Measurements from ENCODE around the gene ELAVL2.

ELAVL2 gene

DNA sequence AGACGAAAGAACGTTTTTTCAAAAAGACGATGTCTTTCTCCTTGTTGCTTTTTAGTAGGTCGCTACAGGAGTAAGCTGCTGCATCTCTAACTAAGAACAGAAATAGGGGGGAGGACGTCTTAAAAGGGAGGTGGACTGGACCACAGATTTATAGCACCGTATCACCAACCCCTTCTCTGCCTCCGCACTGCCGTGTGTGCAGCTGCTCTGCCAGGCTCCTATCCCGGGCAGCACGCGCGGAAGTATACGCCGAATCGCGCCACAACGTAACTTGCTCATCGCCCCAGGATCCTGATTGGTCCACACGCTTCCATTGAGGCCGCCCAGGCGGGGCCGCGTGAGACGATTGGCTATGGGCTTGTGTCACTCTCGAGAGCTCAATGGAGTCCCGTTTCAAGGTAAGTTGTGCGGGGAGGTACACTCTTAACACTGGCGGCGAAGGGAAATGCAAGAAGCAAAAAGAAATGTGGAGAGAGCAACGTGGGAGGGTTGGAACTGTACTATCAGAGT, at the start of gene ELAVL2:
ELAVL2 (minus strand) TSS at position 121 of the 510 bp plus-strand sequence. CDS start 64,006 bp downstream, outside the sequence.
- peak; percentile 70 for DNase-seq

DNA sequence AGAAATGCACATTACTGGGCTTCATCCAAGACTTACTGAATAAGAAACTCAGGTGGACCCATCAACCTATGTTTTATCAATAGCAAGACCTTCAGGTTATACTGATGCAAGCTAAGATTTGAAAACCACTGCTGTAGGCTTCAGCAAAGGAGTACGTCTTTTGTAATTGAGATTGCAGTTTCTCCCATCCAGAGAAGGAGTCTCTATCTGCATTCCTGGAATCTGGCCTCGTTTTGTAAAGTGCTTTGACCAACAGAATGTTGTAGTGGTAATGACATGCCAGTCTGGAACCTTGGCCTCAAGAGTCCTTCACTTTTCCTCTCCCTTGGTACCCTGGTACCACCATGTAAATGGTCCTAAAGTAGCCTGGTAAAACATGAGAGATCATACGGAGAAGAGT, 32.2 kb upstream of the ELAVL2 start:
- DNase-seq: no peak

- DNase-seq: no peak
These were observed 30.0 kb upstream of the ELAVL2 start for GRCh38 chr9:23855873-23856604.

GRCh38 chr9:23850690-23851629, 24.9 kb upstream of the ELAVL2 start:
- DNase-seq: peak; percentile 26

DNA sequence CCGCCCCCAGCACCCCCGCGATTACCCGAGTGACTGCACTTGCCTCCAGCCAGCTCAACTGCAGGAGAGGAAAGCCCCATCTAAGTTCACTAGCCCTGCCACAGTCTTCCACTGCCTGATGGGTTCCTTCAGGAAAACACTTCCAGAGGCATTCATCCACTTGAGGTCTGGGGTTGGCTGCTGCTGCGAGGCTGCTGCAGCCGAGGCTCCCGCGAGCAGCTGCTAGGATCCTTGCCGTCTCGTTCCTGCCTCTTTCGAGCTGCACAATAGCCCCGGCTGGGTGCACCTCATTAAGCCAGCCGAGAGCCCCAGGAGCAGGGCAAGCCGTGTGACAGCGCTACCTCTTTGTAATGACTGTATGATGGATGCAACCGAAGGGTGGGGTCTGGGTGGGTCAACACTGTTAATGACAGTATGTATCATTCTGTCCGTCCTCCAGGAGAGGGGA, 24.2 kb upstream of the ELAVL2 start:
- peak; percentile 49 for DNase-seq

- no peak for DNase-seq
These were observed 23.5 kb upstream of the ELAVL2 start for GRCh38 chr9:23849379-23850035.

GRCh38 chr9:23842565-23843129, 16.6 kb upstream of the ELAVL2 start:
- no peak for DNase-seq

- DNase-seq: no peak
These were observed 15.3 kb upstream of the ELAVL2 start for GRCh38 chr9:23841304-23841703.

GRCh38 chr9:23837038-23837437, 11.0 kb upstream of the ELAVL2 start:
- DNase-seq: no peak

- DNase-seq: no peak
These were observed 5.1 kb upstream of the ELAVL2 start for GRCh38 chr9:23830929-23831730.

DNA sequence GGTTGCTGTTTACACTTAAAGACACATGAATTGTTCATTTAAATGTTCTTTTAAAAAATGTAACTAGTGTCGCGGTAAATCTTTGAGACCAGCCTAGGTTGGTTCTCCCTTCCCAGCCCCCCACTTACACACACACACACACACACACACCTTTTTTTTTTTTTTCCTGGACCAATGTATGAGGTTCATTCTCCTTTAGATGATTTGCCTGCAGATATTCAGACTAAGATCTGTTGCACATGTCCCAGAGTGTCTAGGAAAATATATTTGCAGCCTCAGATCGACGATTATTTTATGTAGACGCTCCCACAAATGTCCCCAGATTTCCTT, 4.4 kb upstream of the ELAVL2 start:
- no peak for DNase-seq

DNA sequence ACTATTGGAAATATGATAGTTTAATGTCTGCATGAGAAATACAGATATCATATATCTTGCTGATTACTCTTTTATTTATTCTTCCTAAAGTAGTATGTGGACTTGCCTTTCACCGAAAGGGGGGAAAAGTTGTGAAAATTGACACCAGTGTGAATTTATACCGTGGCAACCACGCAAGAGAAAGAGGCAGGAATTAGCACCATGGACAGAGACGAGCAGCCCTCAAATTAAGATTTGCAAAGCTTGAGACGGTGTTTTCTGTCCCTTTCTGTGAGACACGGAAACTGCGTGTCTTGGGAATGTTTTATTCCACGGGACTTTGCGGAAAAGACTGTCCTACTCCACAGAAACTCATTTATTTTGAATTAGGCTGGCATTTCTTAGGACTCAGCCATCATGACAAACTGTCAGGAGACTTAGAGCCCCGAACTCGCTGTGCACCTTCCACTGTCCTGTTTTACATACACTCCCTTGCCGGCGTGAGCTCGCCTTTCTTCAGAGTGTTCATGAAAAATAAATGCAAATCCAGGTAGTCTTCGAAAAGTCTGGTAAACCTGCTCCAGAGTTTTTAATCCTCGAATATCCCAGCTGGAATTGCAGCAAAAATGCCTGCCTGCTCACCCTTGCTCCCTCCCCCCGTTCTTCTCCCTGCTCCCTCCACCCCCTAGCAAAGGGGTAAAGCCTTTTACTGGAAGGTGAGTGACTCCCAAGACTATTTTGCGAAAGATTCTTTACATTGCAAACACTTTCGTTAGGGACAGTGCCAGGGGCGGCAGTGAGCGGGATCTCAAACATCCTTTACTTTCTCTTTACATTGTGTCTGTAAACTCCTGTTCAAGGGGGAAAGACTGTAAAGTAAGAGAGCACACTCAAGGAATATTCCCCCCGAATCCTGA, 3.8 kb upstream of the ELAVL2 start:
- DNase-seq: no peak

- DNase-seq: no peak
These were observed 340 bp downstream of the ELAVL2 start for GRCh38 chr9:23825700-23826099.

- DNase-seq: no peak
These were observed 1.0 kb downstream of the ELAVL2 start for GRCh38 chr9:23824830-23825591.

- DNase-seq: no peak
These were observed 1.8 kb downstream of the ELAVL2 start for GRCh38 chr9:23823986-23824829.

- DNase-seq: no peak
These were observed 2.8 kb downstream of the ELAVL2 start for GRCh38 chr9:23823269-23823668.

DNA sequence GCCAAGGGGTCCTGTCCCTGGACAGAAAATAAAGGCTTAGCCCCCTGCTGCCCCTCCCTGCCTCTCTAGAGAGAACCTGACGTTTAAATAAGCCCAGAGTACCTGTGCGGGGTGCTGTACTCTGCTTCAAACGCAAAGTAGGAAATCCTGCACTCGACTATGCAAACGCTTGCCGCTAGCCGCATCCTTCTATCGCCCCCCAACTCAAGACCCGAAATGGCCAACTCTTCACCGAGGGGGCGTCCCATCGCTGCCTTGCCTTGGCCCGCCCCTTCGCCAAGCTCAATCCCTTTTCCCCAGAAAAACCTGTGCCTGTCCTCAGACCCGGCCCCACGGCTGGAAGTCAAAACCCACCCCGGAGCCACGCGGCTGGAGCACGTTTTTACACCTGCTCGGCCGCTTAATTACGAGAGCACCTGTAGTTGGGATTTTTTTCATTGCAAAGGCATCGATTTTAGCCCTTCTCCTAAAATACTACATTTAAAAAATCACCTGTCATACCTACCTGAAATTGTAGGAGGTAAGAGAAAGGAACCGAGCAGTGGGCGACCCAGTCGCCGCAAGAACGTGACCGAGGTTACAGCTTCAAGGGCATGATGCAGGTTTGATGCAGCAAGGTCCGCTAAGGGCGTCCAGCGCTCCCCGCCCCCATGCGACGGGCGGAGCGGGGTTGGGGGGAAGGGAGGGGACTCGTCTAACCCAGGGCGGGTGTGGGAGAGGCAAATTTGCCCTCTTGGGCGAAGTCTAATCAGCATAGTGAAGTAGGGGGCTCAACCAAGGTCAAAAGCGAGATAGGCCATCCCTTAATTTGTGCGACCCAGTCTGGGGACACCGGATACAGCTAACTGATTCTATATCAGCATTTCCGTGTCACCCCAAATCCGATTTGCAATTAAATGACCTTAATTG, 3.5 kb downstream of the ELAVL2 start:
- DNase-seq: no peak
